Neural progenitor cell (in vitro differentiated cells): ENCODE data around the gene GPRC5A.

ENCODE experiments used
- EZH2 ChIP-seq: fragments of 200-600 bp; sonication (generic); IDR thresholded peaks from 2 replicates; pipeline ENCODE4 v1.6.1; 2017; ENCODE audit warnings: antibody characterized with exemption, mild to moderate bottlenecking, moderate library complexity
- EZH2phosphoT487 ChIP-seq: fragments of 200-600 bp; sonication (generic); IDR thresholded peaks from 2 replicates; pipeline ENCODE4 v1.6.1; 2017; ENCODE audit warnings: antibody characterized with exemption
- TF ChIP-seq, protein P1 (sequence below): fragments of 200-600 bp; sonication (generic); IDR thresholded peaks from 2 replicates; pipeline ENCODE4 v1.5.1; 2017; ENCODE audit warnings: antibody characterized with exemption, mild to moderate bottlenecking

DNA sequence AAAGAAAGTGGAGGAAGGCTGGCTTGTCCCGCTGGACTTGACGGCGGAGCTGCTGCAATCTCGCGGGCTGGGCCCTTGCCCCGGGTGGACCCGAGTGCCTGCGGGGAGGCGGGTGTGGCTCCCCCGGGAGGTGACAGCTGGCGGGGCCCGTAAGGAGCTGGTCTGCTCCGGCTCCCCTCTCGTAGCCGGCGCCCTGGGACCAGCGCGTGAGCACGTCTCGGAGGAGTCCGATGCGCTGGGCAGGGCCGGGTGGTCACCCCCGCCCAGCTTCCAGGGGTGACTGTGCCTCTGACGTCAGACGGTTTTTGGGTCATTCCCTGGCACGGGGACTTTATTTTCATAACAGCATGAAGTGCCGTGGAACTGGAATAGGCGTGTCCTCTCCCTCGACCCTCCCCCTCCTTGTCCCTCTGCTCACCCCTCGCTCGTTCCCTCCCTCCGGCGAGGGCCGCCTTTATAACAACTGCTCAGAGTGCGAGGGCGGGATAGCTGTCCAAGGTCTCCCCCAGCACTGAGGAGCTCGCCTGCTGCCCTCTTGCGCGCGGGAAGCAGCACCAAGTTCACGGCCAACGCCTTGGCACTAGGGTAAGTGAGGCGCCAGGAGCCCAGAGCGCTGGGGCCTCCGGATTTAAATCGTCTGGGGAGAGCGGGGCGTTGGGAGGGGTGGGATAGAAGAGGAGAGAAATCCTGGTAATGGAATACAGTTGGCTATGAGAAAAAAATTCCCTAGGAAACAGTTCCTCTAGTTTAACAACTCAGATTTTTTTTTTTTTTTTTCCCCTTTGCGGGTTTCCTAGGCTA is at the start of gene GPRC5A:
- TF ChIP-seq, protein P1, sequence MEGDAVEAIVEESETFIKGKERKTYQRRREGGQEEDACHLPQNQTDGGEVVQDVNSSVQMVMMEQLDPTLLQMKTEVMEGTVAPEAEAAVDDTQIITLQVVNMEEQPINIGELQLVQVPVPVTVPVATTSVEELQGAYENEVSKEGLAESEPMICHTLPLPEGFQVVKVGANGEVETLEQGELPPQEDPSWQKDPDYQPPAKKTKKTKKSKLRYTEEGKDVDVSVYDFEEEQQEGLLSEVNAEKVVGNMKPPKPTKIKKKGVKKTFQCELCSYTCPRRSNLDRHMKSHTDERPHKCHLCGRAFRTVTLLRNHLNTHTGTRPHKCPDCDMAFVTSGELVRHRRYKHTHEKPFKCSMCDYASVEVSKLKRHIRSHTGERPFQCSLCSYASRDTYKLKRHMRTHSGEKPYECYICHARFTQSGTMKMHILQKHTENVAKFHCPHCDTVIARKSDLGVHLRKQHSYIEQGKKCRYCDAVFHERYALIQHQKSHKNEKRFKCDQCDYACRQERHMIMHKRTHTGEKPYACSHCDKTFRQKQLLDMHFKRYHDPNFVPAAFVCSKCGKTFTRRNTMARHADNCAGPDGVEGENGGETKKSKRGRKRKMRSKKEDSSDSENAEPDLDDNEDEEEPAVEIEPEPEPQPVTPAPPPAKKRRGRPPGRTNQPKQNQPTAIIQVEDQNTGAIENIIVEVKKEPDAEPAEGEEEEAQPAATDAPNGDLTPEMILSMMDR: peak; percentile 2
- TF ChIP-seq EZH2: peak; percentile 62
- TF ChIP-seq EZH2phosphoT487: peak; percentile 23
